Measurements from ENCODE around the gene CCDC188.
"Not testable (repeated sequence)": the region's sequence is repeated elsewhere in the genome, so short reads cannot be mapped to it uniquely, and the experiment has no call there.

CCDC188 gene

GRCh38 chr22:20167643-20168322 lies 16.9 kb upstream of the CCDC188 start:
- no peaks in the 10 kb centered on the region for H3K36me3 ChIP-seq
- no peak for DNase-seq

GRCh38 chr22:20166703-20167102 lies 15.8 kb upstream of the CCDC188 start:
- H3K4me1 ChIP-seq = no peaks in the 10 kb centered on the region

More at GRCh38 chr22:20167643-20168322, 16.9 kb upstream of the CCDC188 start:
- H3K27me3 ChIP-seq = no peaks in the 10 kb centered on the region
- H3K4me1 ChIP-seq = no peaks in the 10 kb centered on the region
- TF ChIP-seq CTCF (IDR thresholded peaks at IDR 0.05; ENCODE audit: low read depth, low read length) = no peak
- no peak overlapping the region for H3K4me3 ChIP-seq (ENCODE audit: low read depth, low read length)
- H3K9me3 ChIP-seq = no peaks in the 10 kb centered on the region

GRCh38 chr22:20165913-20166312 lies 15.1 kb upstream of the CCDC188 start:
- TF ChIP-seq CTCF (IDR thresholded peaks at IDR 0.05; ENCODE audit: low read depth, low read length) = no peak
- no peak for DNase-seq

More at GRCh38 chr22:20166703-20167102, 15.8 kb upstream of the CCDC188 start:
- H3K27me3 ChIP-seq = no peaks in the 10 kb centered on the region
- no peak overlapping the region for H3K4me3 ChIP-seq (ENCODE audit: low read depth, low read length)
- no peaks in the 10 kb centered on the region for H3K9me3 ChIP-seq
- no peaks in the 10 kb centered on the region for H3K36me3 ChIP-seq
- DNase-seq = no peak
- no peak for TF ChIP-seq CTCF (IDR thresholded peaks at IDR 0.05; ENCODE audit: low read depth, low read length)

GRCh38 chr22:20165421-20165820 lies 14.6 kb upstream of the CCDC188 start:
- Histone ChIP-seq H3K36me3 (no peaks in the 10 kb centered on the region), H3K27me3 (no peaks in the 10 kb centered on the region)

More at GRCh38 chr22:20165913-20166312, 15.1 kb upstream of the CCDC188 start:
- H3K4me3 ChIP-seq (ENCODE audit: low read depth, low read length) = no peak overlapping the region
- H3K36me3 ChIP-seq = no peaks in the 10 kb centered on the region
- no peaks in the 10 kb centered on the region for H3K9me3 ChIP-seq
- no peaks in the 10 kb centered on the region for H3K4me1 ChIP-seq
- H3K27me3 ChIP-seq = no peaks in the 10 kb centered on the region

GRCh38 chr22:20164863-20165262 lies 14.0 kb upstream of the CCDC188 start:
- H3K9me3 ChIP-seq = no peaks in the 10 kb centered on the region
- no peaks in the 10 kb centered on the region for H3K27me3 ChIP-seq
- no peaks in the 10 kb centered on the region for H3K36me3 ChIP-seq
- no peak for TF ChIP-seq CTCF (IDR thresholded peaks at IDR 0.05; ENCODE audit: low read depth, low read length)
- H3K4me1 ChIP-seq = no peaks in the 10 kb centered on the region
- DNase-seq = peak; percentile 61
- no peak overlapping the region for H3K4me3 ChIP-seq (ENCODE audit: low read depth, low read length)

More at GRCh38 chr22:20165421-20165820, 14.6 kb upstream of the CCDC188 start:
- Histone ChIP-seq H3K4me3 (ENCODE audit: low read depth, low read length) (no peak overlapping the region), H3K4me1 (no peaks in the 10 kb centered on the region), H3K9me3 (no peaks in the 10 kb centered on the region)
- no peak for TF ChIP-seq CTCF (IDR thresholded peaks at IDR 0.05; ENCODE audit: low read depth, low read length)
- DNase-seq = no peak

- Histone ChIP-seq H3K9me3 (no peaks in the 10 kb centered on the region), H3K27me3 (no peaks in the 10 kb centered on the region), H3K4me3 (ENCODE audit: low read depth, low read length) (no peak overlapping the region), H3K4me1 (peaks cover 15% of the 10 kb centered on the region), H3K36me3 (no peaks in the 10 kb centered on the region)
- TF ChIP-seq CTCF (IDR thresholded peaks at IDR 0.05; ENCODE audit: low read depth, low read length) = no peak
- DNase-seq = no peak
Observed at GRCh38 chr22:20160041-20160440, 9.2 kb upstream of the CCDC188 start.

GRCh38 chr22:20159531-20159930 lies 8.7 kb upstream of the CCDC188 start:
- H3K36me3 ChIP-seq; H3K27me3 ChIP-seq; DNase-seq; H3K9me3 ChIP-seq; H3K4me3 ChIP-seq (ENCODE audit: low read depth, low read length): not testable (repeated sequence)
- peaks cover 15% of the 10 kb centered on the region for H3K4me1 ChIP-seq
